ENCODE results near the gene DNAH6. TPM values are rescaled to one million over a fixed set of nuclear protein-coding genes. Genes with fewer than 3 reads are reported as not detected.
"Not testable (repeated sequence)": the region's sequence is repeated elsewhere in the genome, so short reads cannot be mapped to it uniquely, and the experiment has no call there.

Gene DNAH6
- total RNA-seq, 2 experiments from 2014 or later = 0.83 to 1.0 TPM

- Mint-ChIP-seq H3K4me3 (peak overlapping the region; percentile 69), H3K27ac (peak overlapping the region; percentile 79), H3K4me1 (peaks cover 89% of the 10 kb centered on the region), H3K9me3 (no peaks in the 10 kb centered on the region), H3K36me3 (peaks cover 47% of the 10 kb centered on the region), H3K27me3 (no peaks in the 10 kb centered on the region)
- DNase-seq (no peak), ATAC-seq (ENCODE audit: low read depth) (no peak)
- POLR2A ChIA-PET = interaction anchor here (0.7 to 3.4 kb wide), 8 partner anchors 11 to 120 kb away, joined by 3 to 24 read pairs (median 4); partner anchors contain the start of gene TMSB10
These were observed 345.2 kb downstream of the DNAH6 start for GRCh38 chr2:84861539-84861938.

GRCh38 chr2:84862006-84862405 lies 345.7 kb downstream of the DNAH6 start:
- POLR2A ChIA-PET = interaction anchor here (0.7 to 3.4 kb wide), 10 partner anchors 11 to 120 kb away, joined by 3 to 24 read pairs (median 4); partner anchors contain the start of gene TMSB10
- Mint-ChIP-seq H3K4me1 (peaks cover 89% of the 10 kb centered on the region), H3K9me3 (no peaks in the 10 kb centered on the region), H3K36me3 (peaks cover 44% of the 10 kb centered on the region), H3K27me3 (no peaks in the 10 kb centered on the region), H3K27ac (peak overlapping the region; percentile 79), H3K4me3 (peak overlapping the region; percentile 69)
- DNase-seq (no peak), ATAC-seq (ENCODE audit: low read depth) (no peak)

DNA sequence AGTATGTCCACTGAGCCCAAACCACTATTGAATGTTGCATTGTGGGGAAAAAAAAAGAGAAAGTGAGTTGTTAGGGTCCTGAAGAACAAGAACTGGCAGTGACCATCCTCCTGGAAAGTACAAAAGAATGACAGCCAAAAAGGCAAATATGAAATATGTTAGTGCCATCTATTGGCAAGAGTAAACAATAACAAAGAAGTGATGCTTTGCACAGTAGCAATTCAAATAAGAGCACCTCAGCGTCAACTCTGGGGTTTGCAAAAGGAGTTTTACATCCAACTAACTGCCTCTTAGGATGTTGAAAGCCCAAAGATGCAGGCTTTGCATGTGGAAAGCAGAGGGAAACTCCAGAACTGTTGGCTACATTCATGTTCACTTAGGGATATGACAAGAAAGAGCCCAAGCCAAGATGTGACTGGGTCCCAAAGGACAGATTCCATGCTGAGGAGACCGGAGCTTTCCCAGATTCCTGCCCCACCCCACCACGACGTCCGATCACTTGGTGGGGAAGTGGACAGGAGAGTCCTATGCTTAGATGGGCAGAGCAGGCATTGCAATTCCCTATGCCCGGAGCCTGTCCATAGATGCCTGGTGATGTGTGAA lies 349.0 kb downstream of the DNAH6 start:
- peaks cover 2% of the 10 kb centered on the region for H3K9me3 Mint-ChIP-seq
- H3K36me3 Mint-ChIP-seq = peaks cover 50% of the 10 kb centered on the region
- POLR2A ChIA-PET = interaction anchor here (1.0 to 1.5 kb wide), 3 partner anchors 15 to 32 kb away, joined by 3 to 4 read pairs (median 4); partner anchors contain the start of gene TRABD2A
- H3K27ac Mint-ChIP-seq = peak overlapping the region; percentile 76
- no peak for DNase-seq
- no peaks in the 10 kb centered on the region for H3K27me3 Mint-ChIP-seq
- H3K4me3 Mint-ChIP-seq = peak overlapping the region; percentile 56
- peak; percentile 55 for ATAC-seq (ENCODE audit: low read depth)
- peaks cover 79% of the 10 kb centered on the region for H3K4me1 Mint-ChIP-seq

- Mint-ChIP-seq H3K27me3 (no peaks in the 10 kb centered on the region), H3K27ac (peak overlapping the region; percentile 33), H3K4me1 (peaks cover 80% of the 10 kb centered on the region), H3K4me3 (no peak overlapping the region), H3K9me3 (peaks cover 2% of the 10 kb centered on the region), H3K36me3 (peaks cover 50% of the 10 kb centered on the region)
- no peak for DNase-seq
- POLR2A ChIA-PET = interaction anchor here (1.5 kb wide), 1 partner anchor 15 kb away, joined by 3 read pairs; the partner anchor contains the start of gene TRABD2A
- no peak for ATAC-seq (ENCODE audit: low read depth)
These were observed 349.8 kb downstream of the DNAH6 start for GRCh38 chr2:84866122-84866521.

DNA sequence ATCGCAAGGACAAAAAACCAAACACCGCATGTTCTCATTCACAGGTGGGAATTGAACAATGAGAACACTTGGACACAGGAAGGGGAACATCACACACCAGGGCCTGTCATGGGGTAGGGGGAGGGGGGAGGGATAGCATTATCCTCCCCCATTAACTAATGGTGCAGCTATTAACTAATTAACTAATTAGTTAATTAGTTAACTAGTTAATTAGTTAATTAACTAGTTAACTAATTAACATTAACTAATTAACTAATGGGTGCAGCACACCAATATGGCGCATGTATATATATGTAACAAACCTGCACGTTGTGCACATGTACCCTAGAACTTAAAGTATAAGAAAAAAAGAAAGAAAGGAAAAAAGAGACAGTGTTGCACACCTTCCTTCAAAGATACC lies 352.0 kb downstream of the DNAH6 start:
- ATAC-seq (ENCODE audit: low read depth); H3K4me3 Mint-ChIP-seq; H3K27ac Mint-ChIP-seq; DNase-seq; H3K27me3 Mint-ChIP-seq; POLR2A ChIA-PET; H3K9me3 Mint-ChIP-seq: not testable (repeated sequence)
- peaks cover 70% of the 10 kb centered on the region for H3K4me1 Mint-ChIP-seq
- H3K36me3 Mint-ChIP-seq = peaks cover 49% of the 10 kb centered on the region

Other genes with a start within 250 kb of the DNAH6 start
- 10 to 100 TPM; 66.2 to 66.3 TPM for gene SUCLG1, start 57.2 kb upstream of the DNAH6 start, total RNA-seq